GM23338 (cell line): ENCODE measurements around the gene CTDNEP1. TPM values are rescaled to one million over a fixed set of nuclear protein-coding genes. Genes with fewer than 3 reads are reported as not detected.
A peak's percentile ranks its signal among the peaks of the same experiment; 100 is the strongest.

Experiments used
- ATAC-seq: fragments of 200-7000 bp; cut with Tn5 transposase; 3 replicates; pipeline ENCODE4 v1.9.1; 2020
- DNase-seq: peaks from one replicate; pipeline ENCODE4 v3.0.0-alpha.2; 2015; ENCODE audit warnings: low spot score
- H2AFZ ChIP-seq: fragments of 200-600 bp; sonication (generic); 2 replicates; pipeline ENCODE4 v1.8.0; 2016; ENCODE audit warnings: antibody characterized with exemption, mild to moderate bottlenecking, moderate library complexity
- H3F3A ChIP-seq: fragments of 200-600 bp; sonication (generic); replicated peaks from 2 replicates; pipeline ENCODE4 v1.8.0; 2017; ENCODE audit warnings: antibody characterized with exemption, mixed run types, low read depth
- H3K27ac ChIP-seq: fragments of 200-600 bp; sonication (generic); 2 replicates; pipeline ENCODE4 v1.6.1; 2016; ENCODE audit warnings: low read depth
- H3K27me3 ChIP-seq: fragments of 200-600 bp; sonication (generic); 2 replicates; pipeline ENCODE4 v1.8.0; 2016; ENCODE audit warnings: mild to moderate bottlenecking, mixed run types, moderate library complexity; ENCODE audit not compliant: insufficient read depth
- H3K36me3 ChIP-seq: fragments of 200-600 bp; sonication (generic); 2 replicates; pipeline ENCODE4 v1.8.0; 2016; ENCODE audit warnings: mild to moderate bottlenecking; ENCODE audit not compliant: insufficient read depth
- H3K4me1 ChIP-seq: fragments of 200-600 bp; sonication (generic); 2 replicates; pipeline ENCODE4 v1.8.0; 2016; ENCODE audit warnings: mild to moderate bottlenecking, moderate library complexity; ENCODE audit not compliant: insufficient read depth
- H3K4me2 ChIP-seq: fragments of 200-600 bp; sonication (generic); 2 replicates; pipeline ENCODE4 v1.7.1; 2017; ENCODE audit warnings: mixed run types
- H3K4me3 ChIP-seq: fragments of 200-600 bp; sonication (generic); 2 replicates; pipeline ENCODE4 v1.6.1; 2016; ENCODE audit warnings: mixed run types
- H3K79me2 ChIP-seq: fragments of 200-600 bp; sonication (generic); replicated peaks from 2 replicates; pipeline ENCODE4 v1.8.0; 2017; ENCODE audit warnings: mild to moderate bottlenecking; ENCODE audit not compliant: insufficient read depth
- H3K9me2 ChIP-seq: fragments of 200-600 bp; sonication (generic); 2 replicates; pipeline ENCODE4 v1.8.0; 2017; ENCODE audit not compliant: insufficient read depth
- H4K20me1 ChIP-seq: fragments of 200-600 bp; sonication (generic); replicated peaks from 2 replicates; pipeline ENCODE4 v1.8.0; 2017; ENCODE audit warnings: mild to moderate bottlenecking; ENCODE audit not compliant: insufficient read depth
- H3K27ac Mint-ChIP-seq: 2 replicates; pipeline ENCODE4 v1.8.0; 2020; ENCODE audit warnings: inconsistent platforms, mild to moderate bottlenecking, moderate library complexity, mixed read lengths
- H3K27me3 Mint-ChIP-seq: 3 replicates; pipeline ENCODE4 v1.8.0; 2022; ENCODE audit warnings: low read depth, mild to moderate bottlenecking, moderate library complexity, mixed read lengths, inconsistent platforms; ENCODE audit not compliant: insufficient read depth, poor library complexity
- H3K36me3 Mint-ChIP-seq: 3 replicates; pipeline ENCODE4 v1.8.0; 2021; ENCODE audit warnings: low read depth, mild to moderate bottlenecking, inconsistent platforms, moderate library complexity, mixed read lengths
- H3K4me1 Mint-ChIP-seq: 3 replicates; pipeline ENCODE4 v1.8.0; 2020; ENCODE audit warnings: mild to moderate bottlenecking, inconsistent platforms, mixed read lengths
- H3K4me3 Mint-ChIP-seq: 3 replicates; pipeline ENCODE4 v1.8.0; 2021; ENCODE audit warnings: moderate library complexity, mild to moderate bottlenecking, inconsistent platforms, mixed read lengths
- H3K9me3 Mint-ChIP-seq: 3 replicates; pipeline ENCODE4 v1.8.0; 2020; ENCODE audit warnings: moderate library complexity, mild to moderate bottlenecking, inconsistent platforms, mixed read lengths
- EZH2phosphoT487 ChIP-seq: fragments of 200-600 bp; sonication (generic); IDR thresholded peaks from one replicate; pipeline ENCODE4 v1.8.1; 2018; ENCODE audit warnings: antibody characterized with exemption; ENCODE audit not compliant: unreplicated experiment
- JUNB ChIP-seq: IDR thresholded peaks from one replicate; pipeline ENCODE4 v1.6.1; 2016; ENCODE audit warnings: antibody characterized with exemption; ENCODE audit not compliant: unreplicated experiment
- REST ChIP-seq: IDR thresholded peaks from one replicate; pipeline ENCODE4 v1.6.1; 2018; ENCODE audit warnings: antibody characterized with exemption; ENCODE audit not compliant: unreplicated experiment
- STAT1 ChIP-seq: IDR thresholded peaks from one replicate; pipeline ENCODE4 v1.6.1; 2016; ENCODE audit warnings: antibody characterized with exemption; ENCODE audit not compliant: unreplicated experiment
- polyA plus RNA-seq: library from polyadenylated mRNA; unstranded; fragments of >200 nt; fragmentation: Nextera tagmentation; extraction: Ambion mirVana; gene quantifications from 2 replicates; pipeline ENCODE4 v1.2.1, GENCODE V29; 2016
- total RNA-seq: library from RNA; depleted of rRNA; stranded (reverse); fragments of >200 nt; shearing (Covaris generic); gene quantifications from 2 replicates; pipeline ENCODE4 v1.2.3, GENCODE V29; 2014

CTDNEP1 gene
- total and polyA plus RNA-seq, 2 experiments from 2014 or later = 48.1 to 93.4 TPM

GRCh38 chr17:7237266-7237760 lies 14.2 kb downstream of the CTDNEP1 start (continued):
- TF ChIP-seq REST (no peak), JUNB (no peak), STAT1 (no peak), EZH2phosphoT487 (no peak)

GRCh38 chr17:7236808-7237207 lies 14.7 kb downstream of the CTDNEP1 start:
- Mint-ChIP-seq H3K27me3 (peaks cover 23% of the 10 kb centered on the region), H3K36me3 (peaks cover 55% of the 10 kb centered on the region), H3K4me1 (peaks cover 46% of the 10 kb centered on the region), H3K4me3 (peak overlapping the region; percentile 87), H3K9me3 (peaks cover 3% of the 10 kb centered on the region), H3K27ac (peak overlapping the region; percentile 45)
- H3K4me2 ChIP-seq = peak overlapping the region; percentile 82
- peaks cover 26% of the 10 kb centered on the region for H4K20me1 ChIP-seq
- no peak for DNase-seq
- H3K36me3 ChIP-seq = peaks cover 17% of the 10 kb centered on the region
- peak overlapping the region; percentile 99; the same call in 1 of the 2 replicates for H3K4me3 ChIP-seq
- H3K9me2 ChIP-seq = no peaks in the 10 kb centered on the region
- ATAC-seq = no peak
- H3K27me3 ChIP-seq = no peaks in the 10 kb centered on the region
- H3F3A ChIP-seq = peaks cover 37% of the 10 kb centered on the region
- H2AFZ ChIP-seq = no peak overlapping the region
- no peak for TF ChIP-seq JUNB
- H3K27ac ChIP-seq = peak overlapping the region; percentile 88
- H3K79me2 ChIP-seq = peaks cover 67% of the 10 kb centered on the region
- H3K4me1 ChIP-seq = peaks cover 28% of the 10 kb centered on the region

GRCh38 chr17:7235693-7236665 lies 15.6 kb downstream of the CTDNEP1 start:
- peaks cover 39% of the 10 kb centered on the region for H3K4me1 Mint-ChIP-seq

More at GRCh38 chr17:7235693-7236665, 15.6 kb downstream of the CTDNEP1 start:
- Histone ChIP-seq H3K36me3 (peaks cover 17% of the 10 kb centered on the region), H4K20me1 (peaks cover 33% of the 10 kb centered on the region), H3K4me3 (no peak overlapping the region), H3K4me1 (peaks cover 23% of the 10 kb centered on the region), H3K9me2 (no peaks in the 10 kb centered on the region), H3K27me3 (no peaks in the 10 kb centered on the region), H3K27ac (0 out of 2 replicates have a peak overlapping the region, but pooled peaks have one; percentile 88), H3F3A (peaks cover 36% of the 10 kb centered on the region), H3K79me2 (peaks cover 67% of the 10 kb centered on the region), H3K4me2 (no peak overlapping the region), H2AFZ (no peak overlapping the region)
- Mint-ChIP-seq H3K9me3 (peaks cover 3% of the 10 kb centered on the region), H3K4me3 (peak overlapping the region; percentile 87), H3K27me3 (peaks cover 23% of the 10 kb centered on the region), H3K36me3 (peaks cover 50% of the 10 kb centered on the region), H3K27ac (no peak overlapping the region; the same call in 1 of the 2 replicates)
- DNase-seq (no peak), ATAC-seq (no peak)
- no peak for TF ChIP-seq REST
